Lower leg skin (tissue), 4 donors: ENCODE results near the gene HSD17B4. TPM values are rescaled to one million over a fixed set of nuclear protein-coding genes. Genes with fewer than 3 reads are reported as not detected.
A peak's percentile ranks its signal among the peaks of the same experiment; 100 is the strongest.
"Not testable (repeated sequence)": the region's sequence is repeated elsewhere in the genome, so short reads cannot be mapped to it uniquely, and the experiment has no call there.

ENCODE experiments used
- DNase-seq, 2 donors: peaks; one replicate each; pipeline ENCODE4 v3.0.0-alpha.2; 2019; ENCODE audit warnings: low spot score in 2 of 2
- H3K4me3 ChIP-seq: fragments of 200-600 bp; sonication (generic); 2 replicates; pipeline ENCODE4 v1.5.1; 2017; ENCODE audit warnings: mild to moderate bottlenecking, low read depth; ENCODE audit not compliant: poor library complexity, severe bottlenecking
- CTCF ChIP-seq, 3 donors: fragments of 450-650 bp; IDR thresholded peaks; one replicate each; pipeline ENCODE4 v1.5.1; 2016; ENCODE audit warnings: antibody characterized with exemption in 3 of 3, mild to moderate bottlenecking in 3 of 3, moderate library complexity in 2 of 3
- POLR2A ChIP-seq, 2 donors: fragments of 450-650 bp; IDR thresholded peaks; one replicate each; pipeline ENCODE4 v1.6.1; 2016 to 2017; ENCODE audit warnings: antibody characterized with exemption in 2 of 2, mild to moderate bottlenecking in 1 of 2, moderate library complexity in 1 of 2
- WGBS, 2 donors: methylation state at CpG; one replicate each; pipeline ENCODE4 v1.1.5; 2018; 5-methylcytosine and 5-hydroxymethylcytosine counted together
- intact Hi-C: fragments of 100-400 bp; cut with DNase I; formaldehyde crosslinking; loops from one replicate; pipeline ENCODE4 v1.15.0; 2023; ENCODE audit warnings: low total_unique reads
- total RNA-seq, 4 donors: library from RNA; depleted of rRNA; stranded (reverse); fragments of >200 nt; gene quantifications; one replicate each; pipeline ENCODE4 v1.1.0, GENCODE V29; 2016

HSD17B4 gene
- total RNA-seq, 4 donors from 2014 or later: 88.6 to 176 (median 132) TPM

- no peak overlapping the region for H3K4me3 ChIP-seq
- 93 to 94% methylated on average over 3 of the region's 3 CpGs for WGBS, 2 donors
- intact Hi-C loops: loop anchor here (5.0 kb wide), 1 partner anchor 382 kb away; no protein-coding TSS in a partner anchor
- TF ChIP-seq POLR2A (IDR thresholded peaks at IDR 0.05): no peak
- no peak for TF ChIP-seq CTCF (IDR thresholded peaks at IDR 0.05)
- no peak for DNase-seq
Observed at GRCh38 chr5:119449882-119450281, 2.4 kb upstream of the HSD17B4 start.

- 89 to 90% methylated on average over 4 of the region's 4 CpGs for WGBS, 2 donors
- intact Hi-C loops: loop anchor here (5.0 kb wide), 1 partner anchor 382 kb away; no protein-coding TSS in a partner anchor
- not testable (repeated sequence) for H3K4me3 ChIP-seq, DNase-seq
Observed at GRCh38 chr5:119450627-119451026, 1.7 kb upstream of the HSD17B4 start.

GRCh38 chr5:119451561-119451960 is 736 bp upstream of the HSD17B4 start:
- WGBS, 2 donors: 90 to 94% methylated on average over 4 of the region's 4 CpGs
- H3K4me3 ChIP-seq: no peak overlapping the region
- no peak for DNase-seq
- no peak for TF ChIP-seq POLR2A (IDR thresholded peaks at IDR 0.05)
- no peak for TF ChIP-seq CTCF (IDR thresholded peaks at IDR 0.05)
- intact Hi-C loops: loop anchor here (5.0 kb wide), 1 partner anchor 381 kb away; no protein-coding TSS in a partner anchor

GRCh38 chr5:119452060-119452372 is 281 bp upstream of the HSD17B4 start:
- no peak overlapping the region for H3K4me3 ChIP-seq
- WGBS, 2 donors: 21 to 24% methylated on average over 6 of the region's 6 CpGs
- no peak for DNase-seq
- TF ChIP-seq CTCF (IDR thresholded peaks at IDR 0.05) (no peak), POLR2A (IDR thresholded peaks at IDR 0.05) (no peak)
- intact Hi-C loops: loop anchor here (5.0 kb wide), 1 partner anchor 380 kb away; no protein-coding TSS in a partner anchor

GRCh38 chr5:119453040-119453373 is 710 bp downstream of the HSD17B4 start:
- 2% methylated on average over 12 of the region's 12 CpGs for WGBS, 2 donors
- intact Hi-C loops: loop anchor here (5.0 kb wide), 1 partner anchor 379 kb away; no protein-coding TSS in a partner anchor
- no peak for DNase-seq
- TF ChIP-seq POLR2A (IDR thresholded peaks at IDR 0.05) (no peak), CTCF (IDR thresholded peaks at IDR 0.05) (no peak)
- H3K4me3 ChIP-seq: peak overlapping the region; percentile 77

- 89 to 91% methylated on average over 3 of the region's 3 CpGs for WGBS, 2 donors
- no peak for DNase-seq
- no peak for TF ChIP-seq CTCF (IDR thresholded peaks at IDR 0.05)
- no peak for TF ChIP-seq POLR2A (IDR thresholded peaks at IDR 0.05)
- intact Hi-C loops: loop anchor here (5.0 kb wide), 1 partner anchor 378 kb away; no protein-coding TSS in a partner anchor
- no peak overlapping the region for H3K4me3 ChIP-seq
Observed at GRCh38 chr5:119454171-119454570, 1.9 kb downstream of the HSD17B4 start.
